HepG2 (cell line): Measurements from ENCODE around the gene LRRC8D. TPM values are rescaled to one million over a fixed set of nuclear protein-coding genes. Genes with fewer than 3 reads are reported as not detected.

ENCODE experiments used
- FOXC1 ChIP-seq: sonication (generic); formaldehyde crosslinking; IDR thresholded peaks from 2 replicates; pipeline ENCODE4 v1.8.0; 2022; ENCODE audit warnings: mild to moderate bottlenecking, missing genetic modification reagents, borderline replicate concordance
- GABPB1 ChIP-seq: IDR thresholded peaks from 2 replicates; pipeline ENCODE4 v1.6.1; 2016; ENCODE audit warnings: mild to moderate bottlenecking, missing genetic modification reagents, moderate library complexity, missing compliant biosample characterization
- HDAC1 ChIP-seq: sonication (generic); formaldehyde crosslinking; IDR thresholded peaks from 2 replicates; pipeline ENCODE4 v1.5.1; 2020; ENCODE audit warnings: mild to moderate bottlenecking, missing genetic modification reagents
- KDM6A ChIP-seq: IDR thresholded peaks from 2 replicates; pipeline ENCODE4 v1.6.1; 2016; ENCODE audit warnings: low read depth
- NCOA1 ChIP-seq: sonication (generic); formaldehyde crosslinking; IDR thresholded peaks from 2 replicates; pipeline ENCODE4 v1.9.0; 2021; ENCODE audit warnings: missing genetic modification reagents
- PAWR ChIP-seq: sonication (generic); formaldehyde crosslinking; IDR thresholded peaks from 2 replicates; pipeline ENCODE4 v1.4.0; 2020; ENCODE audit warnings: missing genetic modification reagents, mild to moderate bottlenecking, borderline replicate concordance
- SMAD3 ChIP-seq: sonication (generic); formaldehyde crosslinking; IDR thresholded peaks from 2 replicates; pipeline ENCODE4 v1.4.0; 2020; ENCODE audit warnings: missing genetic modification reagents
- polyA plus RNA-seq, 8 experiments: library from polyadenylated mRNA; depleted of rRNA in 3 of 8; stranded (reverse) in 7 of 8; unstranded in 1 of 8; fragments of >200 nt; fragmentation: Illumina TruSeq in 4 of 8; extraction: Trizol in 4 of 8; gene quantifications; 2 replicates each; pipeline versions ENCODE4 v1.2.1 to v1.2.3, GENCODE V29; 2011 to 2016; ENCODE audit warnings: low read depth in 4 of 8, missing spikeins in 1 of 8, mixed read lengths in 1 of 8; ENCODE audit not compliant: insufficient read depth in 1 of 8
- total RNA-seq, 5 experiments: library from RNA; depleted of rRNA; stranded (reverse); fragments of >200 nt; fragmentation: Illumina TruSeq; extraction: Trizol; gene quantifications; 2 replicates each; pipeline ENCODE4 v1.2.3, GENCODE V29; 2016; ENCODE audit warnings: low read depth in 1 of 5
- TF ChIP-seq, protein P1 (sequence below): sonication (generic); IDR thresholded peaks from 2 replicates; pipeline ENCODE4 v1.6.1; 2016; ENCODE audit warnings: low read depth, borderline replicate concordance
- TF ChIP-seq, protein P2 (sequence below): sonication (generic); formaldehyde crosslinking; IDR thresholded peaks from 2 replicates; pipeline ENCODE4 v1.4.0; 2020; ENCODE audit warnings: missing genetic modification reagents
- TF ChIP-seq, protein P3 (sequence below): sonication (generic); formaldehyde crosslinking; IDR thresholded peaks from 2 replicates; pipeline ENCODE4 v1.4.0; 2020; ENCODE audit warnings: mild to moderate bottlenecking, missing genetic modification reagents
- TF ChIP-seq, protein P4 (sequence below): IDR thresholded peaks from 2 replicates; pipeline ENCODE4 v1.4.0; 2020; ENCODE audit warnings: mild to moderate bottlenecking, missing genetic modification reagents
- TF ChIP-seq, protein P5 (sequence below): sonication (generic); formaldehyde crosslinking; IDR thresholded peaks from 2 replicates; pipeline ENCODE4 v1.5.0; 2020; ENCODE audit warnings: mild to moderate bottlenecking, missing genetic modification reagents, moderate library complexity

The LRRC8D gene
- total and polyA plus RNA-seq, 2 of the 13 experiments (the other 11 are each of a cell fraction or from before 2014, with no cell fraction given): 29.9 to 45.5 TPM

DNA sequence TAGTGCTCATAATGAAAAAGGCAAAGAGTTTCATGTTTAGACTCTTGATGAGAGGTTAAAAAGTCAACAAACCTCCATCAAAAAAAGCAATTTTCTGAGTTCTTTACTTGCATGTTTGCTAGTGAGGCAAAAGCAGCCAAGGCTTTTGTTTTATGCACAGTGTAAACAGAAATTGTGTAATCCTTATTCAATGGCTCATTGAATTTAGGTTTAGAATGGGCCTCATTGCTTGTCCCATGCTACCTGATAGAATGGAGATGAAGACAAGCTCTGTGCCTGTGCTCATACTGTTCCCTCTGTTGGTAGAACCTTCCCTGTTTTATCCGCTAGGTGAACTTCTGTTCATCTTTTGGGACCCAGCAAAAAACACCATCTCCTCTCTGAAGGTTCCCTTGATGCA lies 10.0 kb upstream of the LRRC8D start (continued):
- TF ChIP-seq, protein P1, sequence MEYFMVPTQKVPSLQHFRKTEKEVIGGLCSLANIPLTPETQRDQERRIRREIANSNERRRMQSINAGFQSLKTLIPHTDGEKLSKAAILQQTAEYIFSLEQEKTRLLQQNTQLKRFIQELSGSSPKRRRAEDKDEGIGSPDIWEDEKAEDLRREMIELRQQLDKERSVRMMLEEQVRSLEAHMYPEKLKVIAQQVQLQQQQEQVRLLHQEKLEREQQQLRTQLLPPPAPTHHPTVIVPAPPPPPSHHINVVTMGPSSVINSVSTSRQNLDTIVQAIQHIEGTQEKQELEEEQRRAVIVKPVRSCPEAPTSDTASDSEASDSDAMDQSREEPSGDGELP: no peak
- TF ChIP-seq, protein P2, sequence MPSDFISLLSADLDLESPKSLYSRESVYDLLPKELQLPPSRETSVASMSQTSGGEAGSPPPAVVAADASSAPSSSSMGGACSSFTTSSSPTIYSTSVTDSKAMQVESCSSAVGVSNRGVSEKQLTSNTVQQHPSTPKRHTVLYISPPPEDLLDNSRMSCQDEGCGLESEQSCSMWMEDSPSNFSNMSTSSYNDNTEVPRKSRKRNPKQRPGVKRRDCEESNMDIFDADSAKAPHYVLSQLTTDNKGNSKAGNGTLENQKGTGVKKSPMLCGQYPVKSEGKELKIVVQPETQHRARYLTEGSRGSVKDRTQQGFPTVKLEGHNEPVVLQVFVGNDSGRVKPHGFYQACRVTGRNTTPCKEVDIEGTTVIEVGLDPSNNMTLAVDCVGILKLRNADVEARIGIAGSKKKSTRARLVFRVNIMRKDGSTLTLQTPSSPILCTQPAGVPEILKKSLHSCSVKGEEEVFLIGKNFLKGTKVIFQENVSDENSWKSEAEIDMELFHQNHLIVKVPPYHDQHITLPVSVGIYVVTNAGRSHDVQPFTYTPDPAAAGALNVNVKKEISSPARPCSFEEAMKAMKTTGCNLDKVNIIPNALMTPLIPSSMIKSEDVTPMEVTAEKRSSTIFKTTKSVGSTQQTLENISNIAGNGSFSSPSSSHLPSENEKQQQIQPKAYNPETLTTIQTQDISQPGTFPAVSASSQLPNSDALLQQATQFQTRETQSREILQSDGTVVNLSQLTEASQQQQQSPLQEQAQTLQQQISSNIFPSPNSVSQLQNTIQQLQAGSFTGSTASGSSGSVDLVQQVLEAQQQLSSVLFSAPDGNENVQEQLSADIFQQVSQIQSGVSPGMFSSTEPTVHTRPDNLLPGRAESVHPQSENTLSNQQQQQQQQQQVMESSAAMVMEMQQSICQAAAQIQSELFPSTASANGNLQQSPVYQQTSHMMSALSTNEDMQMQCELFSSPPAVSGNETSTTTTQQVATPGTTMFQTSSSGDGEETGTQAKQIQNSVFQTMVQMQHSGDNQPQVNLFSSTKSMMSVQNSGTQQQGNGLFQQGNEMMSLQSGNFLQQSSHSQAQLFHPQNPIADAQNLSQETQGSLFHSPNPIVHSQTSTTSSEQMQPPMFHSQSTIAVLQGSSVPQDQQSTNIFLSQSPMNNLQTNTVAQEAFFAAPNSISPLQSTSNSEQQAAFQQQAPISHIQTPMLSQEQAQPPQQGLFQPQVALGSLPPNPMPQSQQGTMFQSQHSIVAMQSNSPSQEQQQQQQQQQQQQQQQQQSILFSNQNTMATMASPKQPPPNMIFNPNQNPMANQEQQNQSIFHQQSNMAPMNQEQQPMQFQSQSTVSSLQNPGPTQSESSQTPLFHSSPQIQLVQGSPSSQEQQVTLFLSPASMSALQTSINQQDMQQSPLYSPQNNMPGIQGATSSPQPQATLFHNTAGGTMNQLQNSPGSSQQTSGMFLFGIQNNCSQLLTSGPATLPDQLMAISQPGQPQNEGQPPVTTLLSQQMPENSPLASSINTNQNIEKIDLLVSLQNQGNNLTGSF (CRISPR knock-in tag): no peak
- TF ChIP-seq, protein P3, sequence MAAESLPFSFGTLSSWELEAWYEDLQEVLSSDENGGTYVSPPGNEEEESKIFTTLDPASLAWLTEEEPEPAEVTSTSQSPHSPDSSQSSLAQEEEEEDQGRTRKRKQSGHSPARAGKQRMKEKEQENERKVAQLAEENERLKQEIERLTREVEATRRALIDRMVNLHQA (CRISPR knock-in tag): no peak
- no peak for TF ChIP-seq FOXC1 (CRISPR knock-in tag)
- TF ChIP-seq HDAC1 (CRISPR knock-in tag): no peak
- TF ChIP-seq, protein P4, sequence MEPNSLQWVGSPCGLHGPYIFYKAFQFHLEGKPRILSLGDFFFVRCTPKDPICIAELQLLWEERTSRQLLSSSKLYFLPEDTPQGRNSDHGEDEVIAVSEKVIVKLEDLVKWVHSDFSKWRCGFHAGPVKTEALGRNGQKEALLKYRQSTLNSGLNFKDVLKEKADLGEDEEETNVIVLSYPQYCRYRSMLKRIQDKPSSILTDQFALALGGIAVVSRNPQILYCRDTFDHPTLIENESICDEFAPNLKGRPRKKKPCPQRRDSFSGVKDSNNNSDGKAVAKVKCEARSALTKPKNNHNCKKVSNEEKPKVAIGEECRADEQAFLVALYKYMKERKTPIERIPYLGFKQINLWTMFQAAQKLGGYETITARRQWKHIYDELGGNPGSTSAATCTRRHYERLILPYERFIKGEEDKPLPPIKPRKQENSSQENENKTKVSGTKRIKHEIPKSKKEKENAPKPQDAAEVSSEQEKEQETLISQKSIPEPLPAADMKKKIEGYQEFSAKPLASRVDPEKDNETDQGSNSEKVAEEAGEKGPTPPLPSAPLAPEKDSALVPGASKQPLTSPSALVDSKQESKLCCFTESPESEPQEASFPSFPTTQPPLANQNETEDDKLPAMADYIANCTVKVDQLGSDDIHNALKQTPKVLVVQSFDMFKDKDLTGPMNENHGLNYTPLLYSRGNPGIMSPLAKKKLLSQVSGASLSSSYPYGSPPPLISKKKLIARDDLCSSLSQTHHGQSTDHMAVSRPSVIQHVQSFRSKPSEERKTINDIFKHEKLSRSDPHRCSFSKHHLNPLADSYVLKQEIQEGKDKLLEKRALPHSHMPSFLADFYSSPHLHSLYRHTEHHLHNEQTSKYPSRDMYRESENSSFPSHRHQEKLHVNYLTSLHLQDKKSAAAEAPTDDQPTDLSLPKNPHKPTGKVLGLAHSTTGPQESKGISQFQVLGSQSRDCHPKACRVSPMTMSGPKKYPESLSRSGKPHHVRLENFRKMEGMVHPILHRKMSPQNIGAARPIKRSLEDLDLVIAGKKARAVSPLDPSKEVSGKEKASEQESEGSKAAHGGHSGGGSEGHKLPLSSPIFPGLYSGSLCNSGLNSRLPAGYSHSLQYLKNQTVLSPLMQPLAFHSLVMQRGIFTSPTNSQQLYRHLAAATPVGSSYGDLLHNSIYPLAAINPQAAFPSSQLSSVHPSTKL (CRISPR knock-in tag): peak; percentile 91
- TF ChIP-seq, protein P5, sequence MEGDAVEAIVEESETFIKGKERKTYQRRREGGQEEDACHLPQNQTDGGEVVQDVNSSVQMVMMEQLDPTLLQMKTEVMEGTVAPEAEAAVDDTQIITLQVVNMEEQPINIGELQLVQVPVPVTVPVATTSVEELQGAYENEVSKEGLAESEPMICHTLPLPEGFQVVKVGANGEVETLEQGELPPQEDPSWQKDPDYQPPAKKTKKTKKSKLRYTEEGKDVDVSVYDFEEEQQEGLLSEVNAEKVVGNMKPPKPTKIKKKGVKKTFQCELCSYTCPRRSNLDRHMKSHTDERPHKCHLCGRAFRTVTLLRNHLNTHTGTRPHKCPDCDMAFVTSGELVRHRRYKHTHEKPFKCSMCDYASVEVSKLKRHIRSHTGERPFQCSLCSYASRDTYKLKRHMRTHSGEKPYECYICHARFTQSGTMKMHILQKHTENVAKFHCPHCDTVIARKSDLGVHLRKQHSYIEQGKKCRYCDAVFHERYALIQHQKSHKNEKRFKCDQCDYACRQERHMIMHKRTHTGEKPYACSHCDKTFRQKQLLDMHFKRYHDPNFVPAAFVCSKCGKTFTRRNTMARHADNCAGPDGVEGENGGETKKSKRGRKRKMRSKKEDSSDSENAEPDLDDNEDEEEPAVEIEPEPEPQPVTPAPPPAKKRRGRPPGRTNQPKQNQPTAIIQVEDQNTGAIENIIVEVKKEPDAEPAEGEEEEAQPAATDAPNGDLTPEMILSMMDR (CRISPR knock-in tag): no peak
- TF ChIP-seq KDM6A: no peak
- TF ChIP-seq SMAD3 (CRISPR knock-in tag): peak; percentile 83; the same call in 1 of the 2 replicates
- TF ChIP-seq NCOA1 (CRISPR knock-in tag): no peak
- TF ChIP-seq GABPB1 (CRISPR knock-in tag): no peak
- TF ChIP-seq PAWR (CRISPR knock-in tag): no peak
